Measurements from ENCODE around the gene ASS1. TPM values are rescaled to one million over a fixed set of nuclear protein-coding genes. Genes with fewer than 3 reads are reported as not detected.

Gene ASS1
- 22.4 and 23.5 TPM in 2 replicates for total RNA-seq

DNA sequence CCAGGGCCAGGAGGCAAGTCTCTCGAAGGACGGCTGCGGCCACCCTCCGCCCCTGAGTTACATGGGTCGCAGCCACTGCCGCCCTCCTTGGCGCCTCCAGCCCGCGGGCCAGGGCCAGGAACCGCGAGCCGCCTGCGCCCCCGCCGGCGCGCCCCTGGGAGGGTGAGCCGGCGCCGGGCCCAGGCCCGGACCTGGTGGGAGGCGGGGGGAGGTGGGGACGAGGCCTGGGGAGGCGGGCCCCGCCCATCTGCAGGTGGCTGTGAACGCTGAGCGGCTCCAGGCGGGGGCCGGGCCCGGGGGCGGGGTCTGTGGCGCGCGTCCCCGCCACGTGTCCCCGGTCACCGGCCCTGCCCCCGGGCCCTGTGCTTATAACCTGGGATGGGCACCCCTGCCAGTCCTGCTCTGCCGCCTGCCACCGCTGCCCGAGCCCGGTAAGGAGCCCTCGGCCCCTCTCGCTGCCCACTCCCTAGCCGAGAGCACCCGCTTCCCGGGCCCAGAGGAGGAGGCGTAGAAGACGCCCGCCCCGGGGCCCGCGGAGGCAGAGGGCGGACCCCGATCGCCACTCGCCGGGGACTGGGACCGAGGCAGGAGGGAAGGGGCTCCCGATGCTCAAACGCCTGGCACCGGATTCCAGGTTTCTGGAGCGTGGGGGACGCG lies at the start of gene ASS1:
Gene ASS1, plus strand, starts transcription at position 397 of the 657 bp plus-strand sequence. CDS start 7,268 bp downstream, outside the sequence.

Other genes starting within 250 kb of the ASS1 start
- gene HMCN2, start 179.2 kb upstream of the ASS1 start, total RNA-seq = not detected in 2 replicates
- gene FUBP3, start 134.6 kb downstream of the ASS1 start, total RNA-seq = 29.4 and 32.3 TPM in 2 replicates
- gene PRDM12, start 219.6 kb downstream of the ASS1 start, total RNA-seq = under 0.01 TPM in 1 of 2 replicates, not detected in the other
- 37.6 and 52.8 TPM in 2 replicates for gene EXOSC2, start 248.8 kb downstream of the ASS1 start, total RNA-seq

All from bronchus fibroblast of lung (primary cell).